T-helper 1 cell (primary cell): ENCODE data around the gene NUDT3.
"Not testable (repeated sequence)": the region's sequence is repeated elsewhere in the genome, so short reads cannot be mapped to it uniquely, and the experiment has no call there.

ENCODE experiments used
- DNase-seq, 5 donors: peaks; one replicate each; pipeline ENCODE4 v3.0.0-alpha.2; 2012 to 2020

Gene NUDT3

DNA sequence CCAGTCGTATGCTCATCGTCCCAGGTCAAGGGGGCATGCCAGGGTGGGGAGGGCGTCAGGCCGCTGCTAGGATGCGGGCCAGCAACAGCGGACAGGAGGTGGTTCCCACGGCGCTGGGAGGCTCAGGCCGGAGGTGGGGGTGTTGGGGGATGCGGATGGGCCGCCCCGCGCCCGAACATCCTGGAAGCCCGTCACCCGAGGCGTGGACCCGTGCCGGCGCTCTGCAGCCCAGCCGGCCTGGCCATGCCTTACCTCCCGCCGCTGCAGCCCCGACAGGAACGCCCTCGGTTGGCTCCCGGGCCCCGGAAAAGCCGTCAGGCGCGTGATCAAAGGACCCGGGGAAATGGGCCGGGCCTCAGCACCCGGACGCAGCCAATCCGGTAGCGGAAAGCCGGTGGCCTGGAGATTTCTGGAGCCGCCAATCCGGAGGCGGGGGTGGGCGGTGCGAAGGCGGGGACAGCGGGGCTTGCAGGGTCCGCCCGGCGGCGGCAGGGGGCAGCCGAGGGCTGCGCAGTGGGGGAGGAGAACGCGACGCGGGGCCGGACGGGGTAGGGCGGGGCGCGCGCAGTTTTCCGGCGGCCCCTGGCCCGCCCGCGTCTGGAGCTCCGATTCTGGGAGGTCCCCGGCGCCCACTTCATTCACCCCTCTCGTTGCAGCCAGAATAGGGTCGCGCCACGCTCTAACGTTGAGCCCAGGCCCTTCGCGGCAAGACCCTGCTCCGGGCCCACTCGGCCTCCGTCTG is 143.6 kb downstream of the NUDT3 start, which contains the start of gene SMIM29:
SMIM29 (minus strand) TSS at position 280 of the 742 bp plus-strand sequence. CDS start 1,215 bp downstream, outside the sequence.
- DNase-seq: peak; percentile 94 to 97 (median 96)

GRCh38 chr6:34248198-34248726 is 144.2 kb downstream of the NUDT3 start:
- DNase-seq: peak in 4 of 5 donors; percentile 31 to 45 (median 36)

DNA sequence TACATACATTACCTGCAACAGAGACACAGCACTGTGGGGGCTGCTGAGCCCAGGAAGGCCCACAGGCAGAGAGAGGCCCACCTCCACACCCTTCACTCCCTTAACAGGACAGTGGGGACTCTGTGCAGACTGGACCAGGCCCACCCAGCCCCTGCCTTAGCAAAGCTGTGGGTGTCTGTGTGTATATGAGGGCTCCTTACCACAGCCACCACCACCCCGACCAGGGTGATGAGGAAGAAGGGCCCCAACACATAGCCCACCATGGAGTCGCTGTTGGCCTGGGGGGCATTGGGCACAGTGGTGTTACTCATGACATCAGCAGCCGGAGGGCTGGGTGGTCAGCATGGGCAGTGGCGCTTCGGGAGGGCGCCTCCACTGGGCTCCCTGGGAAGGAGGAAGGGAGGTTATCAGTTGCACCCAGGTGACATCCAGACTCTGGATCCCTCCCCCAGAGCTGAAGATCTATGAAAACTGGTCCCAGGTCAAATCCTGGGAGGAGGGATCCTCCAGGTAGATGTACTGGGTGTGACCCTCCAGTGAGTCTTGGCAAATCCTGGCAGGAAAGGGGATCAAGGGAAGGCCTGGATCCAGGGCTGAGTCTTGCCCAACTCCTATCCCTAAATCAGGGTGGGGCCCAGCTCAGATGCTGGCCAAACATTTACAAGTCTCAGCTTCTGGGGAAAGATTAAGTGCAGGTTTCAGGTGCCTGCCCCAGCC is 144.8 kb downstream of the NUDT3 start:
- no peak for DNase-seq

DNA sequence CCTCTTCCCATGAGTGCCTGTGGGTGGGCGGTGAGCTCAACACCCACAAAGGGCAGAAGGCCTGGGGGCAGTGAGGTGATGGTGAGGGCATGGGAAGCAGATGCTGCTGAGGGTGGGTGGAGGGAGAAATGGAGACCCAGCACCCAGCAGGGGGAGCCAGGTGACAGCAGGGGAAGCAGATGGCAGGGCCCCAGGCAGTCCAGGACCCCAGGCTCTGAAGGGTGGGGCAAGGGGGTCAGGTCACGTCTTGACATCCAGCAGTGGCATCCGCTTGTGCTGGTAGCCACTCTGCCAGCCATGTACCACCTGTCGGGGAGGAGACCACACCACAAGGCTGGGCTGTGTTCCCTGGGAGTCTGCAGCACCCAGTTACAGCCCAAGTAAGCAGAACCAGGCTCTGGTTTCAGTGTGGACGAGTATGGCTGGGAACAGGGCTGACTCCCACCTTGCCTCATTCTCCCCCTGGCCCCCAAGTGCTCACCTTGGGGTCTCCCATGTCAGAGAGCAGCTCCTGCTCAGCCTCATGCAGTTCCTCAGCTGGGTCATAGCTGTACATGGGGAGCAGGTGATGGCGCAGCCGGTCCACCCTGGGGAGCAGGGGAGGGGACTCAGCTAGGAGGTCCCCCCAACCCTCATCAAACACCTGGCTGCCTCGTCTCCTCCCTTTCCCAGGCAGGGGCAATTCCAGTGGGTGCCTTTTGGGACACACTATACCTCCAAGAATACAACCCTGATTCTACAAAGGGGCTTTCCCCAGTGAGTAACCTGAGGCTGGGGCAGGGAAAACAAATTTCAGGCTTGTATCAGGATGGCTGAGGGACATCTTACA is 145.7 kb downstream of the NUDT3 start:
- peak in 4 of 5 donors; percentile 27 to 41 (median 40) for DNase-seq

- no peak for DNase-seq
These were observed 146.3 kb downstream of the NUDT3 start for GRCh38 chr6:34246249-34246562.

DNA sequence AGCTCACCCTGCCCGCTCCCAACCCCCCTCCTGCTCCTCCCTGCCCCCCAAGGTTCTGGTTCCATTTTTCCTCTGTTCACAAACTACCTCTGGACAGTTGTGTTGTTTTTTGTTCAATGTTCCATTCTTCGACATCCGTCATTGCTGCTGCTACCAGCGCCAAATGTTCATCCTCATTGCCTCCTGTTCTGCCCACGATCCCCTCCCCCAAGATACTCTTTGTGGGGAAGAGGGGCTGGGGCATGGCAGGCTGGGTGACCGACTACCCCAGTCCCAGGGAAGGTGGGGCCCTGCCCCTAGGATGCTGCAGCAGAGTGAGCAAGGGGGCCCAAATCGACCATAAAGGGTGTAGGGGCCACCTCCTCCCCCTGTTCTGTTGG is 146.7 kb downstream of the NUDT3 start:
- DNase-seq: not testable (repeated sequence)

- DNase-seq: not testable (repeated sequence)
These were observed 147.3 kb downstream of the NUDT3 start for GRCh38 chr6:34245032-34245760.

GRCh38 chr6:34243901-34244884 is 148.3 kb downstream of the NUDT3 start:
- DNase-seq: no peak

GRCh38 chr6:34243131-34243771 is 149.2 kb downstream of the NUDT3 start:
- DNase-seq: no peak

DNA sequence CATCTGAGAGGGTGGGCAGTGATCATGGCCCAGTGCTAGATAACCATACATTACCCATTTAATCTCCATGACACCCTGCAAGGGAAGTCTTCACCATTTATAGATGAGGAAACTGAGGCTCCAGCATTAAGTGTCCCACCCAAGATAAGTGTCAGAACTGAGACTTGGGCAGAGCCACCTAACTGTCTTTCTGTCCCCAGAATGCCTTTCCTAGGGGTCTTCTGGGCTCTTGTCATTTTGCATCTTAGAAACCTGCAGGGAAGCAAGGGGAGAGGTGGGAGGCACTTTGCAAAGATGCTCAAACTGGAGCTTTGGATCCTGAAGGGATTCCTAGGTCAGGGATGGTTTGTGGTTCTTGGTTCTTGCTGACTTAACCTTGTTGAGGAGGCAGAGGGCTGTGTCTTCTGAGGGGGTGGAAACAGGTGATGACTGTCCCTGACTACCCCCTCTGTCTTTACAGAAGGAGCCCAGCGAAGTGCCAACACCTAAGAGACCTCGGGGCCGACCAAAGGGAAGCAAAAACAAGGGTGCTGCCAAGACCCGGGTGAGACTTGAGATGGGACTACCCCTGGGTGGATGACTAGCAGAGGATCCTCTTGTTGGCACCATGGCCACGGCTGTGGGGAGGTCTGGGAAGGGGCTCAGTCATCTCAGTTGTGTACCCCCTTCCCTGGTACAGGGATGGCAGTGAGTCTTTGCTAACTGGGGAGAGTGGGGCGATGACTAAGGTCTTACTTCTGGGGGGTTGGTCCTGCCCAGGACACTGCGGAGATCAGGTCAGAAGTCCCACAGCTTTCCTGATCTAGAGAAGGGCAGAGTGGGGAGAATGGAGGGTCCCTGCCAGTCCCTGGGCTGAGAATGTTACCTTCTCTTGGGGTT is 150.0 kb downstream of the NUDT3 start:
- no peak for DNase-seq

GRCh38 chr6:34241351-34242215 is 150.9 kb downstream of the NUDT3 start:
- DNase-seq: no peak

DNA sequence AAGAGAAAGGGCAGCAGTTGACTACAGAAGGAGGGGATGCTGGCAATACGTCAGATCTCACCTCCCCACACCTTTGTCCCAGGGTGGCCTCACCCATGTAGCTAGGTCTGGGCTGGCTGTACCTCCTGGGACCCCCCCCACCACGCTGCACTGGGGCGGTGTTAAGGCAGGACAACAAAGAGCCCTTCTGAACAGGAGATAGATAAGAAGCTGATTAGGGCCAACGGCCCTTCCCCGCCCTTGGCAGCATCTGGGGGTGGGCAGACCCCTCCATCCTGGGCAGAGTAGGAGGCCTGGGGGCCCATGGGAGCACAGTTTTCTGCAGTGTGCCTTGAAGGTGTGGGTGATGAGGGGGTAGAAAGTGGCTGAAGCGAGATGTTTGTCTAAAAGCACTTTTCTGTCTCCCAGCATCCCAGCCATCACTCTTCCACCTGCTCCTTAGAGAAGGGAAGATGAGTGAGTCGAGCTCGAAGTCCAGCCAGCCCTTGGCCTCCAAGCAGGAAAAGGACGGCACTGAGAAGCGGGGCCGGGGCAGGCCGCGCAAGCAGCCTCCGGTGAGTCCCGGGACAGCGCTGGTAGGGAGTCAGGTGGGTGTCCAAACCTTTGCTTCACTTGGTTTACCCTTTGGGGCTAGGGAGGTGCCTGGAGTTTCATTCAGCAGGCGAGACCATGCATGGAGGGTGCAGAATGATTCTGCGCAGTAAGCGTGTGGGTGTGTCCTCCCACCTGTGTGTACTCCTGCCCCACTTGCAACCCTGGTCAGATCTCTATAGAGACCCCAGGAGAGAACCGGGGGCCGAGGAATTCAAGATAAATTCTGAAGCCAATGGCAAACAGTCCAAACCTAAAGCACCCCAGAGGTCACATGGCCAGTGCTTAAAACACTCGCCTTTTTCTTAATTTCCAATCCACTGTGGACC is 151.9 kb downstream of the NUDT3 start:
- DNase-seq: no peak

GRCh38 chr6:34239893-34240292 is 152.6 kb downstream of the NUDT3 start:
- DNase-seq: no peak

DNA sequence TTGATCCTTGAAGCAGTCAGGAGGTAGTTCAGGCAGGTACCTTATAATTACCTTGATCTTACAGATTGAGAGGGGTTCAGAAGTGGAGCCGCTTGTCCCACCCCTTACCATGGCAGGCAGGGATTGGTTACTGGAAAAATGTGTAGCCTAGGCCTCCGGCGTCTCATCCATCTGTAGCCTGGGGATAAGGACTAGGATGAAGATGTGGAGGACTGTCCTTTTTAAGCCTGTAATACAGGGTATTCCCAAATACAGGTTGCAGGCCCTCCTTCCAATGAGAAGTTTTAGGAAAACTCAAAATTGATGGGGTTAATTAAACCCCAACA is 153.0 kb downstream of the NUDT3 start:
- no peak for DNase-seq

DNA sequence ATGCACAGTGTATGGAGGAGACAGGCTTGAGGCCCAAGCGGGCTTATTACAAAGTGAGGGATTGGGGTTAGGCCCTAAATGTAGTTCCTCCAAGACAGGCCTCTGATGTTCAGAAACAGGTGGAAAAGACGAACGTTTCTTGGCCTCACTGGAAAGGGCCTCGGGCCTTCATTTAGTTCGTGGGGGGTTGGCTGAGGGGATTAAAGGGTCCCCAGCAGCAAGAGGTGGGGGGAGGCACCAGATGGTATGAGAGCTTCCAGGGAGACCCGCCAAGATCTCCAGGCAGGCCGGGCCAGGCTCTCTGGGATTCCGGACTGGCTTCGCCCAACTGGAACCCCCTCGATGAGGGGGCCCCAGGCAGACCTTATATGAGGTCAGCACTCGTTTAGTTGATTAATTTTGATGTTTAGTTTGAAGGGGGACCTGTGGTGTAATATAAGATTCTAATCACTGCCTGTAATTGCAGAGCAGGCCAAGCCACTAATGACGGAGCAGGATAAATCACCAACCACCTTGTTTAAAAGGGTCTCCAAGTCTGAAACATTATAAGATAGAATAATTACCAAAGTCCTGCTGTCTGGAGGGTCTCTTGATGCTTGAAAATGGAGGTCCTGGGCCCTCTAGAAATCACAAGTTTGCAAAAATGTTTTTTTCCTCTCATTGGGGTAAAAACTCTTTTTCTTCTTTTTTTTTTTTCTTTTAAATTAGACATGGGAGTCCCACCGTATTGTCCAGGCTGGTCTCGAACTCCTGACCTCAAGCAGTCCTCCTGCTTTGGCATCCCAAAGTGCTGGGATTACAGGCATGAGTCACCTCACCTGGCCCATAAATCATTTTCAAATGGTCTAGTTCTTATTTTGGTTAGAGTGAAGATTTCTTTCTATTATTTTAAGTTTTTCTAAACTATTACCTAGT is 153.6 kb downstream of the NUDT3 start:
- no peak for DNase-seq
